Mesendoderm (in vitro differentiated cells): Measurements from ENCODE around the gene PEX12.

Source experiments
- DNase-seq: peaks from one replicate; pipeline ENCODE4 v3.0.0; 2013
- H2AK5ac ChIP-seq: 2 replicates; pipeline ENCODE4 v1.6.1; 2013; ENCODE audit warnings: low read length, inconsistent platforms
- H2BK120ac ChIP-seq: 2 replicates; pipeline ENCODE4 v1.6.1; 2013; ENCODE audit warnings: low read depth, mild to moderate bottlenecking, low read length, moderate library complexity, mixed read lengths
- H2BK15ac ChIP-seq: replicated peaks from 2 replicates; pipeline ENCODE4 v1.6.1; 2013; ENCODE audit warnings: low read depth, mild to moderate bottlenecking, moderate library complexity
- H2BK5ac ChIP-seq: 2 replicates; pipeline ENCODE4 v1.6.1; 2013; ENCODE audit warnings: low read length, inconsistent platforms
- H3K18ac ChIP-seq: 2 replicates; pipeline ENCODE4 v1.6.1; 2013; ENCODE audit warnings: mild to moderate bottlenecking, low read length, mixed read lengths
- H3K23ac ChIP-seq: one replicate; pipeline ENCODE4 v1.6.1; 2013; ENCODE audit warnings: low read length
- H3K27ac ChIP-seq: 2 replicates; pipeline ENCODE4 v1.5.1; 2013; ENCODE audit warnings: low read depth, mild to moderate bottlenecking, inconsistent platforms, low read length, moderate library complexity
- H3K27me3 ChIP-seq: 2 replicates; pipeline ENCODE4 v1.6.1; 2013; ENCODE audit warnings: low read length, control low read depth, mild to moderate bottlenecking, inconsistent platforms; ENCODE audit not compliant: insufficient read depth, poor library complexity
- H3K36me3 ChIP-seq: 2 replicates; pipeline ENCODE4 v1.6.1; 2013; ENCODE audit warnings: low read length, inconsistent platforms; ENCODE audit not compliant: control insufficient read depth, insufficient read depth
- H3K4ac ChIP-seq: one replicate; pipeline ENCODE4 v1.6.1; 2013; ENCODE audit warnings: low read depth, mild to moderate bottlenecking, low read length, moderate library complexity
- H3K4me1 ChIP-seq: 2 replicates; pipeline ENCODE4 v1.6.1; 2013; ENCODE audit warnings: low read depth, low read length, inconsistent platforms; ENCODE audit not compliant: control insufficient read depth
- H3K4me2 ChIP-seq: 2 replicates; pipeline ENCODE4 v1.6.1; 2013; ENCODE audit warnings: low read length
- H3K4me3 ChIP-seq: 2 replicates; pipeline ENCODE4 v1.5.1; 2013; ENCODE audit warnings: mild to moderate bottlenecking, low read length
- H3K56ac ChIP-seq: one replicate; pipeline ENCODE4 v1.6.1; 2013; ENCODE audit warnings: low read length
- H3K79me1 ChIP-seq: 2 replicates; pipeline ENCODE4 v1.6.1; 2013; ENCODE audit warnings: low read length, inconsistent platforms
- H3K79me2 ChIP-seq: 2 replicates; pipeline ENCODE4 v1.6.1; 2013; ENCODE audit warnings: mild to moderate bottlenecking, low read length; ENCODE audit not compliant: control insufficient read depth, insufficient read depth
- H3K9ac ChIP-seq: 2 replicates; pipeline ENCODE4 v1.6.1; 2013; ENCODE audit warnings: low read length, inconsistent platforms
- H4K5ac ChIP-seq: one replicate; pipeline ENCODE4 v1.6.1; 2013; ENCODE audit warnings: low read length
- H4K8ac ChIP-seq: one replicate; pipeline ENCODE4 v1.6.1; 2013; ENCODE audit warnings: low read depth, mild to moderate bottlenecking, control low read depth, low read length, moderate library complexity
- WGBS: extraction: QIAGEN DNeasy Blood & Tissue Kit; methylation state at CpG from one replicate; pipeline ENCODE4 v1.1.7; 2013; ENCODE audit warnings: low lambda C conversion rate, missing lambda C conversion rate; ENCODE audit not compliant: insufficient coverage; ENCODE audit errors: extremely low coverage; 5-methylcytosine and 5-hydroxymethylcytosine counted together

The PEX12 gene

GRCh38 chr17:35559495-35560210, 18.7 kb downstream of the PEX12 start:
- no peak overlapping the region for H4K8ac ChIP-seq
- H2BK15ac ChIP-seq = no peak overlapping the region
- H3K79me1 ChIP-seq = no peaks in the 10 kb centered on the region
- DNase-seq = no peak
- no peak overlapping the region for H4K5ac ChIP-seq
- no peak overlapping the region for H3K9ac ChIP-seq
- H3K18ac ChIP-seq = no peak overlapping the region
- no peak overlapping the region for H3K4me2 ChIP-seq
- H3K56ac ChIP-seq = no peak overlapping the region
- no peaks in the 10 kb centered on the region for H3K36me3 ChIP-seq
- H2BK5ac ChIP-seq = no peak overlapping the region
- H3K79me2 ChIP-seq = no peaks in the 10 kb centered on the region
- H3K4ac ChIP-seq = no peak overlapping the region
- no peaks in the 10 kb centered on the region for H3K4me1 ChIP-seq
- no peaks in the 10 kb centered on the region for H3K27me3 ChIP-seq
- no peak overlapping the region for H3K23ac ChIP-seq
- WGBS = no CpG with 5 or more reads among the region's 2 CpGs
- H3K27ac ChIP-seq = no peak overlapping the region
- no peak overlapping the region for H3K4me3 ChIP-seq
- H2AK5ac ChIP-seq = no peak overlapping the region
- H2BK120ac ChIP-seq = no peak overlapping the region

GRCh38 chr17:35557353-35557752, 21.0 kb downstream of the PEX12 start:
- Histone ChIP-seq H3K27ac (no peak overlapping the region), H3K4me1 (no peaks in the 10 kb centered on the region), H3K4ac (no peak overlapping the region), H2BK5ac (no peak overlapping the region), H2BK120ac (no peak overlapping the region), H3K9ac (no peak overlapping the region), H2BK15ac (no peak overlapping the region), H3K4me2 (no peak overlapping the region), H3K56ac (no peak overlapping the region), H3K79me2 (no peaks in the 10 kb centered on the region), H4K8ac (no peak overlapping the region), H3K18ac (no peak overlapping the region), H3K27me3 (no peaks in the 10 kb centered on the region), H3K4me3 (no peak overlapping the region), H3K36me3 (no peaks in the 10 kb centered on the region), H3K79me1 (no peaks in the 10 kb centered on the region), H2AK5ac (no peak overlapping the region), H3K23ac (no peak overlapping the region), H4K5ac (no peak overlapping the region)
- no CpG with 5 or more reads among the region's 3 CpGs for WGBS
- DNase-seq = no peak

GRCh38 chr17:35555691-35556090, 22.7 kb downstream of the PEX12 start:
- H2BK120ac ChIP-seq = no peak overlapping the region
- H3K79me2 ChIP-seq = no peaks in the 10 kb centered on the region
- no peak overlapping the region for H2BK5ac ChIP-seq
- H3K27ac ChIP-seq = no peak overlapping the region
- H3K36me3 ChIP-seq = no peaks in the 10 kb centered on the region
- no peaks in the 10 kb centered on the region for H3K4me1 ChIP-seq
- H3K4ac ChIP-seq = no peak overlapping the region
- H3K23ac ChIP-seq = no peak overlapping the region
- H3K18ac ChIP-seq = no peak overlapping the region
- H3K4me2 ChIP-seq = no peak overlapping the region
- no peak overlapping the region for H3K4me3 ChIP-seq
- no peak overlapping the region for H3K56ac ChIP-seq
- H4K8ac ChIP-seq = no peak overlapping the region
- DNase-seq = no peak
- H4K5ac ChIP-seq = no peak overlapping the region
- H3K79me1 ChIP-seq = no peaks in the 10 kb centered on the region
- H2AK5ac ChIP-seq = no peak overlapping the region
- H3K27me3 ChIP-seq = no peaks in the 10 kb centered on the region
- no peak overlapping the region for H2BK15ac ChIP-seq
- no peak overlapping the region for H3K9ac ChIP-seq
- no CpG with 5 or more reads among the region's 5 CpGs for WGBS

GRCh38 chr17:35554668-35555067, 23.7 kb downstream of the PEX12 start:
- H3K79me2 ChIP-seq = no peaks in the 10 kb centered on the region
- no peak overlapping the region for H4K8ac ChIP-seq
- H3K27me3 ChIP-seq = no peaks in the 10 kb centered on the region
- no peaks in the 10 kb centered on the region for H3K4me1 ChIP-seq
- no peak overlapping the region for H3K23ac ChIP-seq
- no peak overlapping the region for H2BK15ac ChIP-seq
- no peaks in the 10 kb centered on the region for H3K79me1 ChIP-seq
- H3K18ac ChIP-seq = no peak overlapping the region
- no peak overlapping the region for H3K4me2 ChIP-seq
- no peak overlapping the region for H2AK5ac ChIP-seq
- no peak overlapping the region for H4K5ac ChIP-seq
- no peak overlapping the region for H3K4ac ChIP-seq
- no peak overlapping the region for H3K56ac ChIP-seq
- H3K36me3 ChIP-seq = no peaks in the 10 kb centered on the region
- no peak overlapping the region for H3K27ac ChIP-seq
- H3K4me3 ChIP-seq = no peak overlapping the region
- no peak for DNase-seq
- H3K9ac ChIP-seq = no peak overlapping the region
- H2BK5ac ChIP-seq = no peak overlapping the region
- H2BK120ac ChIP-seq = no peak overlapping the region
- WGBS = no CpG with 5 or more reads among the region's 5 CpGs

GRCh38 chr17:35553310-35553709, 25.1 kb downstream of the PEX12 start:
- no peak overlapping the region for H2BK120ac ChIP-seq
- H3K9ac ChIP-seq = no peak overlapping the region
- no peak overlapping the region for H3K56ac ChIP-seq
- no peak overlapping the region for H3K18ac ChIP-seq
- no peak overlapping the region for H2AK5ac ChIP-seq
- H3K4me3 ChIP-seq = no peak overlapping the region
- no peaks in the 10 kb centered on the region for H3K4me1 ChIP-seq
- H4K5ac ChIP-seq = no peak overlapping the region
- no peak overlapping the region for H3K23ac ChIP-seq
- no peaks in the 10 kb centered on the region for H3K27me3 ChIP-seq
- no peaks in the 10 kb centered on the region for H3K36me3 ChIP-seq
- no peak overlapping the region for H3K27ac ChIP-seq
- WGBS = no CpG with 5 or more reads among the region's 4 CpGs
- H2BK15ac ChIP-seq = no peak overlapping the region
- H3K4ac ChIP-seq = no peak overlapping the region
- DNase-seq = no peak
- H3K4me2 ChIP-seq = no peak overlapping the region
- no peaks in the 10 kb centered on the region for H3K79me1 ChIP-seq
- no peaks in the 10 kb centered on the region for H3K79me2 ChIP-seq
- H2BK5ac ChIP-seq = no peak overlapping the region
- H4K8ac ChIP-seq = no peak overlapping the region

GRCh38 chr17:35548978-35549377, 29.4 kb downstream of the PEX12 start:
- Histone ChIP-seq H2AK5ac (no peak overlapping the region), H4K5ac (no peak overlapping the region), H3K27me3 (no peaks in the 10 kb centered on the region), H3K18ac (no peak overlapping the region), H3K79me2 (no peaks in the 10 kb centered on the region), H3K79me1 (no peaks in the 10 kb centered on the region), H2BK15ac (no peak overlapping the region), H3K4me3 (no peak overlapping the region), H3K56ac (no peak overlapping the region), H3K36me3 (no peaks in the 10 kb centered on the region), H3K4me1 (no peaks in the 10 kb centered on the region), H3K9ac (no peak overlapping the region), H2BK120ac (no peak overlapping the region), H3K23ac (no peak overlapping the region), H3K4ac (no peak overlapping the region), H3K27ac (no peak overlapping the region), H3K4me2 (no peak overlapping the region), H4K8ac (no peak overlapping the region), H2BK5ac (no peak overlapping the region)
- DNase-seq = no peak
- no CpG with 5 or more reads among the region's 1 CpG for WGBS
